Testis (tissue), 2 donors: ENCODE data around the gene SMARCC2.

Experiments
- POLR2A ChIP-seq: fragments of 450-650 bp; IDR thresholded peaks from one replicate; pipeline ENCODE4 v1.6.1; 2017; ENCODE audit warnings: antibody characterized with exemption, mild to moderate bottlenecking, moderate library complexity
- TF ChIP-seq, protein P1 (sequence below), 3 experiments: fragments of 450-650 bp in 2 of 3; fragments of 200-600 bp in 1 of 3; sonication (generic) in 1 of 3; IDR thresholded peaks; one replicate each; pipeline ENCODE4 v1.5.1; 2016 to 2019; ENCODE audit warnings: antibody characterized with exemption in 3 of 3, mild to moderate bottlenecking in 2 of 3, moderate library complexity in 1 of 3

DNA sequence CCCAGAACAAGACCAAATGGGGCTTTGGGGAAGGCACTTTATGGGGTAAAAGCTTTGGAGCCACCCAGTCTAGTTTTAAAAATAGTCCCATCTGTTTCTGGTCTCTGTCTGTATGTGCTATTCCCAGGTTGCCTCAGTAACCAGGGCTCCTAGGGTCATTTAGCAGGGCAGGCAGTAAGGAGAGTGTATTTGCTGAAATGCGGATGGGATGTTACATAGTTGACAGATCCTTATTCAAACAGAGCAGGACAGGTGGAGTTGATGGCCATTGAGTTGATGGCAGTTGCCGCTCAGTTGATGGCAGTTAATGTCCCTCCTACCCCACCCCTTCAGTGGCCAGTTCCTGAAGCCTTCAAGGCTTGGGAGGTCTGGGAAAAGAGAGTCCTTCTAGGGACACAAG lies 66.6 kb downstream of the SMARCC2 start:
- TF ChIP-seq, protein P1, sequence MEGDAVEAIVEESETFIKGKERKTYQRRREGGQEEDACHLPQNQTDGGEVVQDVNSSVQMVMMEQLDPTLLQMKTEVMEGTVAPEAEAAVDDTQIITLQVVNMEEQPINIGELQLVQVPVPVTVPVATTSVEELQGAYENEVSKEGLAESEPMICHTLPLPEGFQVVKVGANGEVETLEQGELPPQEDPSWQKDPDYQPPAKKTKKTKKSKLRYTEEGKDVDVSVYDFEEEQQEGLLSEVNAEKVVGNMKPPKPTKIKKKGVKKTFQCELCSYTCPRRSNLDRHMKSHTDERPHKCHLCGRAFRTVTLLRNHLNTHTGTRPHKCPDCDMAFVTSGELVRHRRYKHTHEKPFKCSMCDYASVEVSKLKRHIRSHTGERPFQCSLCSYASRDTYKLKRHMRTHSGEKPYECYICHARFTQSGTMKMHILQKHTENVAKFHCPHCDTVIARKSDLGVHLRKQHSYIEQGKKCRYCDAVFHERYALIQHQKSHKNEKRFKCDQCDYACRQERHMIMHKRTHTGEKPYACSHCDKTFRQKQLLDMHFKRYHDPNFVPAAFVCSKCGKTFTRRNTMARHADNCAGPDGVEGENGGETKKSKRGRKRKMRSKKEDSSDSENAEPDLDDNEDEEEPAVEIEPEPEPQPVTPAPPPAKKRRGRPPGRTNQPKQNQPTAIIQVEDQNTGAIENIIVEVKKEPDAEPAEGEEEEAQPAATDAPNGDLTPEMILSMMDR (IDR thresholded peaks at IDR 0.05), result no peak
- TF ChIP-seq POLR2A, result no peak
